ENCODE results near the gene PDE5A.

Gene PDE5A

DNA sequence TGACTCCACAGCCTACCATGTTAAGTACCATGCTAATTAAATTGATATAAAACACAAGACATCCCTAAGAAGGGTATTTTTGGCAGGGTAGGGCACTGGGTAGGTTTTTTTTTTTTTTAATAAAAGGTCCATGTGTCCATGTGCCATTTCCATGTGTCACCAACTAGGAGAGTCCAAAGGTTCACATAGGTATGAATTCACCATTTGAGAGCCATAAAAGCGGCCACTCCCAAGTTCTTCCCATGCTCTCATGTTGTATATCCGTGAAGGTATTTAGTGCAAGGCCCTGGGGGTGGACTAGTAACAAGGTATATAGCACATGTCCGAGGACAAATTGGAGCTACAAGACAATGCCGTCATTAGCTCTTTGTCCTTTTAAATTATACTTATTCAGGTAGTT is 107.3 kb downstream of the PDE5A start:
- Histone ChIP-seq H3K4me3 (ENCODE audit: low read depth, low read length) (no peak overlapping the region), H3K9me3 (ENCODE audit: control insufficient read depth, insufficient read depth, low read depth, low read length) (no peaks in the 10 kb centered on the region), H3K27ac (ENCODE audit: extremely low read depth, low read depth, low read length) (no peak overlapping the region), H3K4me1 (ENCODE audit: control insufficient read depth, insufficient read depth, low read length) (no peaks in the 10 kb centered on the region), H3K36me3 (ENCODE audit: control insufficient read depth in 2 of 2, insufficient read depth in 1 of 2, low read length in 2 of 2) (peaks cover 0 to 45% of the 10 kb centered on the region in 2 experiments; a peak in 2 of 3 replicates)
- CTCF ChIA-PET: no interaction called here
- TF ChIP-seq ZNF169 (tag by site-specific recombination; IDR thresholded peaks at IDR 0.05) (no peak), ZNF37A (tag by site-specific recombination; IDR thresholded peaks at IDR 0.05) (no peak), ZNF341 (tag by site-specific recombination; IDR thresholded peaks at IDR 0.05; ENCODE audit: low read depth) (no peak), ZBTB17 (tag by site-specific recombination; IDR thresholded peaks at IDR 0.05) (no peak), ZNF311 (tag by site-specific recombination; IDR thresholded peaks at IDR 0.05; ENCODE audit: borderline replicate concordance) (no peak), TCF7L2 (IDR thresholded peaks at IDR 0.05; ENCODE audit: borderline replicate concordance, low read depth, low read length) (no peak), ZNF670 (tag by site-specific recombination; IDR thresholded peaks at IDR 0.05; ENCODE audit: low read depth) (no peak), ZNF394 (tag by site-specific recombination; IDR thresholded peaks at IDR 0.05; ENCODE audit: borderline replicate concordance) (no peak), ZNF660 (tag by site-specific recombination; IDR thresholded peaks at IDR 0.05) (no peak), ZNF544 (tag by site-specific recombination; IDR thresholded peaks at IDR 0.05) (no peak)
- TF ChIP-seq, protein P1, sequence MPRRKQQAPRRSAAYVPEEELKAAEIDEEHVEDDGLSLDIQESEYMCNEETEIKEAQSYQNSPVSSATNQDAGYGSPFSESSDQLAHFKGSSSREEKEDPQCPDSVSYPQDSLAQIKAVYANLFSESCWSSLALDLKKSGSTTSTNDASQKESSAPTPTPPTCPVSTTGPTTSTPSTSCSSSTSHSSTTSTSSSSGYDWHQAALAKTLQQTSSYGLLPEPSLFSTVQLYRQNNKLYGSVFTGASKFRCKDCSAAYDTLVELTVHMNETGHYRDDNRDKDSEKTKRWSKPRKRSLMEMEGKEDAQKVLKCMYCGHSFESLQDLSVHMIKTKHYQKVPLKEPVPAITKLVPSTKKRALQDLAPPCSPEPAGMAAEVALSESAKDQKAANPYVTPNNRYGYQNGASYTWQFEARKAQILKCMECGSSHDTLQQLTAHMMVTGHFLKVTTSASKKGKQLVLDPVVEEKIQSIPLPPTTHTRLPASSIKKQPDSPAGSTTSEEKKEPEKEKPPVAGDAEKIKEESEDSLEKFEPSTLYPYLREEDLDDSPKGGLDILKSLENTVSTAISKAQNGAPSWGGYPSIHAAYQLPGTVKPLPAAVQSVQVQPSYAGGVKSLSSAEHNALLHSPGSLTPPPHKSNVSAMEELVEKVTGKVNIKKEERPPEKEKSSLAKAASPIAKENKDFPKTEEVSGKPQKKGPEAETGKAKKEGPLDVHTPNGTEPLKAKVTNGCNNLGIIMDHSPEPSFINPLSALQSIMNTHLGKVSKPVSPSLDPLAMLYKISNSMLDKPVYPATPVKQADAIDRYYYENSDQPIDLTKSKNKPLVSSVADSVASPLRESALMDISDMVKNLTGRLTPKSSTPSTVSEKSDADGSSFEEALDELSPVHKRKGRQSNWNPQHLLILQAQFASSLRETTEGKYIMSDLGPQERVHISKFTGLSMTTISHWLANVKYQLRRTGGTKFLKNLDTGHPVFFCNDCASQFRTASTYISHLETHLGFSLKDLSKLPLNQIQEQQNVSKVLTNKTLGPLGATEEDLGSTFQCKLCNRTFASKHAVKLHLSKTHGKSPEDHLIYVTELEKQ (tag by site-specific recombination; IDR thresholded peaks at IDR 0.05; ENCODE audit: borderline replicate concordance): no peak
- POLR2A ChIA-PET: no interaction called here

GRCh38 chr4:119518915-119519410 is 109.6 kb downstream of the PDE5A start:
- H3K4me1 ChIP-seq (ENCODE audit: control insufficient read depth, insufficient read depth, low read length): no peaks in the 10 kb centered on the region
- POLR2A ChIA-PET: no interaction called here
- H3K4me3 ChIP-seq (ENCODE audit: low read depth, low read length): no peak overlapping the region
- H3K36me3 ChIP-seq (ENCODE audit: control insufficient read depth in 2 of 2, insufficient read depth in 1 of 2, low read length in 2 of 2): peaks cover 0 to 60% of the 10 kb centered on the region in 2 experiments; a peak in 2 of 3 replicates
- H3K9me3 ChIP-seq (ENCODE audit: control insufficient read depth, insufficient read depth, low read depth, low read length): no peaks in the 10 kb centered on the region
- CTCF ChIA-PET: no interaction called here
- no peak overlapping the region for H3K27ac ChIP-seq (ENCODE audit: extremely low read depth, low read depth, low read length)
- TF ChIP-seq ZNF248 (tag by site-specific recombination; IDR thresholded peaks at IDR 0.05) (no peak), ZNF404 (tag by site-specific recombination; IDR thresholded peaks at IDR 0.05) (no peak), ZNF658 (tag by site-specific recombination; IDR thresholded peaks at IDR 0.05) (no peak)
- TF ChIP-seq, protein P2, sequence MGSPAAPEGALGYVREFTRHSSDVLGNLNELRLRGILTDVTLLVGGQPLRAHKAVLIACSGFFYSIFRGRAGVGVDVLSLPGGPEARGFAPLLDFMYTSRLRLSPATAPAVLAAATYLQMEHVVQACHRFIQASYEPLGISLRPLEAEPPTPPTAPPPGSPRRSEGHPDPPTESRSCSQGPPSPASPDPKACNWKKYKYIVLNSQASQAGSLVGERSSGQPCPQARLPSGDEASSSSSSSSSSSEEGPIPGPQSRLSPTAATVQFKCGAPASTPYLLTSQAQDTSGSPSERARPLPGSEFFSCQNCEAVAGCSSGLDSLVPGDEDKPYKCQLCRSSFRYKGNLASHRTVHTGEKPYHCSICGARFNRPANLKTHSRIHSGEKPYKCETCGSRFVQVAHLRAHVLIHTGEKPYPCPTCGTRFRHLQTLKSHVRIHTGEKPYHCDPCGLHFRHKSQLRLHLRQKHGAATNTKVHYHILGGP (tag by site-specific recombination; IDR thresholded peaks at IDR 0.05): no peak

DNA sequence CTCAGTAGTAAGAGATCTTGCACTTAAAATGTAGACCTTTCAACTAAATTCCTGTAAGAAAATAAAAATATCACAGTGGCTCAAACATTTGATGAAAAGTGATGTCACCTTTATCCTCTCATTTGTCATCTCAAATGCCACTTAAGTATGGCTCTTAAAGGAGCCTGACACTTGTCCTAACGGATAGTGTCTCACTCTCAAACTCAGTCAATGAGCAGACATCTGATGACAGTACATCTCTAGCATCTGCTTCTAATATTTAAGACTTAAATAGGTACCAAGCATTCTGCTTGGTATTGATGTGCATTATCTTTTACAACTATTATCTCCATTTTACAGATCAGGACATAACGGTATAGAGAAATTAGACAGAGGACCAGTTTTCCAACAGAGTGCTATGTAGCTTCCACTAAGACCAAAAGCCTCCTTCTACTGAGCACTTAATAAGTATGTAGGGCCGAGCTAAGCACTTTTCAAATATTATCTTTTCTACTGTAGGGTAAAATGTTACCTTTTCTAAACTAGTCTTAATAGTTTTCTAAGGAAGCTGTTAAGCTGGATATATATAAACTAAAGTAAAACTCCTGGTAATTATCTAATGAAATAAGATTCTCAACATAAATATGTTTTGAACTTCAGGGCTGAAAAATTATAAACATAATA is 110.2 kb downstream of the PDE5A start:
- Histone ChIP-seq H3K27ac (ENCODE audit: extremely low read depth, low read depth, low read length) (no peak overlapping the region), H3K36me3 (ENCODE audit: control insufficient read depth in 2 of 2, insufficient read depth in 1 of 2, low read length in 2 of 2) (peaks cover 0 to 62% of the 10 kb centered on the region in 2 experiments; a peak in 2 of 3 replicates), H3K9me3 (ENCODE audit: control insufficient read depth, insufficient read depth, low read depth, low read length) (no peaks in the 10 kb centered on the region), H3K4me1 (ENCODE audit: control insufficient read depth, insufficient read depth, low read length) (no peaks in the 10 kb centered on the region), H3K4me3 (ENCODE audit: low read depth, low read length) (no peak overlapping the region)
- CTCF ChIA-PET: no interaction called here
- POLR2A ChIA-PET: no interaction called here
- TF ChIP-seq ZNF600 (tag by site-specific recombination; IDR thresholded peaks at IDR 0.05) (no peak), ZNF664 (tag by site-specific recombination; IDR thresholded peaks at IDR 0.05) (no peak), ZNF366 (tag by site-specific recombination; conservative IDR thresholded peaks at IDR 0.05) (no peak), ZFP37 (tag by site-specific recombination; IDR thresholded peaks at IDR 0.05) (no peak), MEIS1 (CRISPR knock-in tag; IDR thresholded peaks at IDR 0.05; ENCODE audit: borderline replicate concordance) (no peak), ZNF398 (tag by site-specific recombination; IDR thresholded peaks at IDR 0.05) (no peak), WT1 (tag by site-specific recombination; IDR thresholded peaks at IDR 0.05) (no peak), ZNF266 (tag by site-specific recombination; IDR thresholded peaks at IDR 0.05; ENCODE audit: low read depth) (no peak)
- TF ChIP-seq, protein P3, sequence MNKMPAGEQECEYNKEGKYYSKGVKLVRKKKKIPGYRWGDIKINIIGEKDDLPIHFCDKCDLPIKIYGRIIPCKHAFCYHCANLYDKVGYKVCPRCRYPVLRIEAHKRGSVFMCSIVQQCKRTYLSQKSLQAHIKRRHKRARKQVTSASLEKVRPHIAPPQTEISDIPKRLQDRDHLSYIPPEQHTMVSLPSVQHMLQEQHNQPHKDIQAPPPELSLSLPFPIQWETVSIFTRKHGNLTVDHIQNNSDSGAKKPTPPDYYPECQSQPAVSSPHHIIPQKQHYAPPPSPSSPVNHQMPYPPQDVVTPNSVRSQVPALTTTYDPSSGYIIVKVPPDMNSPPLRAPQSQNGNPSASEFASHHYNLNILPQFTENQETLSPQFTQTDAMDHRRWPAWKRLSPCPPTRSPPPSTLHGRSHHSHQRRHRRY (tag by site-specific recombination; IDR thresholded peaks at IDR 0.05): no peak

All from HEK293 (cell line).